RCC 7860 (cell line): ENCODE data around the gene PLB1.

Experiments
- DNase-seq: peaks from one replicate; pipeline ENCODE4 v3.0.0-alpha.2; 2015; ENCODE audit warnings: low spot score
- FAIRE-seq: peaks from 2 replicates; lab custom pipeline; 2012; peaks lifted over from hg19 to GRCh38; lab: Jason Lieb, UNC

PLB1 gene

GRCh38 chr2:28588292-28588670, 92.4 kb downstream of the PLB1 start:
- peak; percentile 24 for DNase-seq
- FAIRE-seq: no peak

- DNase-seq (no peak), FAIRE-seq (no peak)
Observed at GRCh38 chr2:28589746-28590463, 94.0 kb downstream of the PLB1 start.

- DNase-seq (no peak), FAIRE-seq (no peak)
Observed at GRCh38 chr2:28590496-28591301, 94.8 kb downstream of the PLB1 start.

GRCh38 chr2:28591711-28592335, 96.0 kb downstream of the PLB1 start:
- DNase-seq (no peak), FAIRE-seq (no peak)

- no peak for DNase-seq
- FAIRE-seq: no peak
Observed at GRCh38 chr2:28592481-28592880, 96.6 kb downstream of the PLB1 start.

GRCh38 chr2:28593160-28593755, 97.4 kb downstream of the PLB1 start:
- no peak for FAIRE-seq

GRCh38 chr2:28594000-28594331, 98.1 kb downstream of the PLB1 start:
- DNase-seq (no peak), FAIRE-seq (no peak)

More at GRCh38 chr2:28593160-28593755, 97.4 kb downstream of the PLB1 start:
- DNase-seq: no peak

GRCh38 chr2:28594332-28595108, 98.7 kb downstream of the PLB1 start:
- peak; percentile 88 for DNase-seq
- peak; percentile 87 for FAIRE-seq

GRCh38 chr2:28595323-28595722, 99.5 kb downstream of the PLB1 start:
- no peak for DNase-seq
- FAIRE-seq: no peak

GRCh38 chr2:28598484-28598883, 102.6 kb downstream of the PLB1 start:
- no peak for FAIRE-seq
- no peak for DNase-seq

- FAIRE-seq (no peak), DNase-seq (no peak)
Observed at GRCh38 chr2:28600181-28600580, 104.3 kb downstream of the PLB1 start.

GRCh38 chr2:28601616-28602015, 105.8 kb downstream of the PLB1 start:
- FAIRE-seq: no peak
- DNase-seq: no peak

- no peak for FAIRE-seq
- DNase-seq: no peak
Observed at GRCh38 chr2:28602136-28602660, 106.3 kb downstream of the PLB1 start.

GRCh38 chr2:28602751-28603639, 107.1 kb downstream of the PLB1 start:
- FAIRE-seq: no peak
- no peak for DNase-seq

GRCh38 chr2:28603821-28604220, 108.0 kb downstream of the PLB1 start:
- no peak for FAIRE-seq
- no peak for DNase-seq

GRCh38 chr2:28604284-28604843, 108.5 kb downstream of the PLB1 start:
- no peak for FAIRE-seq
- DNase-seq: no peak

GRCh38 chr2:28606986-28607441, 111.2 kb downstream of the PLB1 start:
- FAIRE-seq (no peak), DNase-seq (no peak)

- FAIRE-seq (no peak), DNase-seq (no peak)
Observed at GRCh38 chr2:28607730-28608499, 112.1 kb downstream of the PLB1 start.
